NOMO-1 (cell line): Measurements from ENCODE around the gene ADAMTS13.
A peak's percentile ranks its signal among the peaks of the same experiment; 100 is the strongest.

ENCODE experiments used
- DNase-seq, 2 experiments: peaks; one replicate each; lab custom pipeline; 2025; ENCODE audit not compliant: unreplicated experiment in 2 of 2; lab: John Stamatoyannopoulos, UW

The ADAMTS13 gene

DNA sequence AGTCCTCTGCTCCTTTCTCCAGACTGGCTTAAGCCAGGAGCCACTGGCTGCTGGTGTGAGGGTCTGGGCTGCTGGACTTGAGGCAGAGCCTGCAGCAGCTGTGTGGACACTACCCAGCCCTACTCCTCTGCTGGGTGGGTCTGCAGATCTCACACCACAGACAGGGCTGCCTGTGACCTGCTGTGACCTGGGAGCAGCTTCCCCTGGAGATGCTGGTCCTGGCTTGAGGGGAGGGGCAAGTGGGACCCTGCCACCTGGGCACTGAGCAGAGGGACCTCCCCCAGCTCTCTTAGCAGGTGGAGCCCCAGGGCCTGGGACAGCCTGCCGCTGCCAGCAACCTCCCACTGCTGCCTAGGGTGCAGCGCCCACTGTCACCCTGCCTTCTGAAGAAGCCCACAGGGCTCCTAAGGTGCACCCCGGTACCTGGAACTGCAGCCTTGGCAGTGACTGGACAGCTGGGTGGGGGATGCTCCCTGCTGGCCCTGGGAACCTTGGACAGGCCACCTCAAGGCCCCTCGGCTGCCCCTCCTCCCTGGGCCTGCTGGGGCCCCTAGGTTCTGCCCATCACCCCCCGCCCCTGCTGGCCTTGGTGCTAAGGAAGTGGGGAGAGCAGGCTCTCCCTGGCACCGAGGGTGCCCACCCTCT is 46.7 kb downstream of the ADAMTS13 start:
- DNase-seq = no peak

DNA sequence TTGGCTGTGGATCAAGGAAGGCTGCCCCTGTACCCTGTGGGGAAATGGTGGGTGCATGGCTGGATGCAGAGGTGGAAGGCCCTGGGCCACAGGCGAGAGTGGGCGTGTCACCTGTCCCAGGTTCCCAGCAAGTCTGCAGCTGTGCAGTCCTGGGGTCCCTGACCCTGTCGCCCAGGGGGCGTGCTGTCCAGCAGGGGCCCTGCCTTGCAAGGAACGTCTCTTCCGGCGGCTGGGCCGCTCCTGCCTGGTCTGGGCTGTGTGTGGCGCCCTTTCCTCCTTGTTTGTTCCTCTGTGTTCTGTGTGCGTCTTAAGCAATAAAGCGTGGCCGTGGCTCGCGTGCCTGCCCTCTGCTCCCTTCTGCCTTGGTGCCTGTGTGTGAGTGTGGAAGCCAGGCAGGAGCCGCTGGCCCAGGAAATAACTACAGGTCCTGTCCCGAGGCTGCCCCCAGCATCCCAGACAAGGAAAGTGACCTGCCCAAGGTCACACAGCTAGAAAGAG is 48.3 kb downstream of the ADAMTS13 start:
- peak in 1 of 2 experiments; percentile 18 for DNase-seq

DNA sequence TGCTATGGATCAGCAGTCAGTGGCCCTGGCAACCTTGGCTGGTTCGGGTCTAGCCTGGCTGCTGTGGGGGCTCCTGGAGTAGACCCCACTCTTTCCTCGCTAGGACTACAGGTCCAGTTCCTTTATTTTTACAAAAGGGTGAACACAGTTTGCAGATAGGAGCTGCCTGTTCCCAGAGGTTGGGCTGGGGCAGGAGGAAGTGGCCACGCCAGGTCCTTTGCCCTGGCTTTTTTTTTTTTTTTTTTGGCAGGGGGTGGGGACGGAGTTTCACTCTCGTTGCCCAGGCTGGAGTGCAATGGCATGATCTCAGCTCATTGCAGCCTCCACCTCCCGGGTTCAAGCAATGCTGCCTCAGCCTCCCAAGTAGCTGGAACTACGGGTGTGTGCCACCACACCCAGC is 48.8 kb downstream of the ADAMTS13 start:
- DNase-seq = no peak

DNA sequence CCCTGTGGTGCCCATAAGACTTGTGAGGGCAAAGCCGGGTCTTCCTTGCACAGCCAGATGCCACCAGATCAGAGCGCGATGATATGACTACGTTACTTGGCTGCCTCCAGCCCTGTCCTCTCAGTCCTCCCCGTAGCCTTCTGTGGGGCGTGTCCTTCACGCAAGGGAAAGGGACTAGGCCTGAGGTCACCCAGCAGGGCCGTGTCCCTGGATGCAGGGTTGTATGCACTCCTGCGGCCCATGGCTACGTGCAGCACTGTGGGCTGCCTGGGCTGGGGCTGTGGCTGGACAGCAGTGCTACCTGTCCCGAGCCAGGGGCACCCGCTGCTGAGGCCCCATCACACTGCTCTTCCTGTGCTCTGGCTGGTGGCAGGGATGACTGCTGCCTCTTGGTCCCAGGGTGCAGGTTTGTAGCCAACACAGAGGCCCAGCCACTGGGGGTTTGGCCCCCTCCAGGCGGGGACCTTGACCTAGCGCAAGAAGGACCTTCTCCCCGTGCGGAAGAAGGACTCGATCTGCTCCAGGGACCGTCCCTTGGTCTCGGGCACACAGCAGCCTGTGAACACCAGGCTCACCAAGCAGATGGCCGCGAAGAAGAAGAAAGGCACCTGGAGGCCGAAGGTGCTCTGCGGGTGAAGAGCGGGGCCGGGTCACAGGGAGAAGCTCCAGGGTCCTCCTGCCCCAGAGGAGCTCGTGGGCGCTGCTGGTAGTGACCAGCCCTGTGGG is 49.5 kb downstream of the ADAMTS13 start:
- no peak for DNase-seq

DNA sequence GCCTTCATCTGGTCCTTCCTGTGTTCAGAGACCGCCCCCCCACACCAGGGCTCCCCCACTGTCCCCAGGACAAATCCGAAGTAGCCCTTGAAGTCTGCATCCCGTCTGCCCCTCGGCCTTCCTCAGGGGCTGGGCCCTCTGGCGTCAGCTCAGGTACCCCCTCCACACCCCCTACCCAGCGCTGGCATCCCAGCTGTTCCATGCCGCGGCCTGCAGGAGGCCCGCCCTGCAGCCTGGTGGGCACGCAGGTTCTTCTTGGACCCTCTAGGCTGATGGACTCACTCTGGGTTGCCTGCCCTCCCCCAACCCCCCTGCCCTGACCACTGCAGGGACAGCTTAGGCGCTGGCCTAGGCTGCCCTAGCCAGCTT is 50.1 kb downstream of the ADAMTS13 start:
- DNase-seq = no peak

GRCh38 chr9:133472753-133473378 is 50.7 kb downstream of the ADAMTS13 start:
- no peak for DNase-seq

DNA sequence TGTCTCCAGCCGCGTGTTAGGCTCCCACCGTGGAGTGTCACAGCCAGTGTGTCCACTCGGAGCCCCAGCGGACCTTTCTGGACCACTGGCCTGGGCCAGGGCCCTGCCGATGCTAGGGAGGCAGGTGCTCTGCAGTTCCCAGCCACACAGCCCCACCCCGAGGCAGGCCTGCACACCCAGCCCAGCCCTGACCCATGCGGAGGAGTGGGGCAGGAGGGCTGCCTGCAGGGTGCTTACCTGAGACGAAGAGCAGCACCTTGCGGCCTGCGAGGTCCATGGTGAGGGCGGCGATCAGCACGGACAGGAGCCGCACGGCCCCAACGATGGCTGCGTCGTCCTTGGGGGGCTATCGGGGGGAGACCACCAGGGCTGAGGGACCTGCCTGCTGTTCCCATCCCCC is 51.6 kb downstream of the ADAMTS13 start:
- DNase-seq = no peak

DNA sequence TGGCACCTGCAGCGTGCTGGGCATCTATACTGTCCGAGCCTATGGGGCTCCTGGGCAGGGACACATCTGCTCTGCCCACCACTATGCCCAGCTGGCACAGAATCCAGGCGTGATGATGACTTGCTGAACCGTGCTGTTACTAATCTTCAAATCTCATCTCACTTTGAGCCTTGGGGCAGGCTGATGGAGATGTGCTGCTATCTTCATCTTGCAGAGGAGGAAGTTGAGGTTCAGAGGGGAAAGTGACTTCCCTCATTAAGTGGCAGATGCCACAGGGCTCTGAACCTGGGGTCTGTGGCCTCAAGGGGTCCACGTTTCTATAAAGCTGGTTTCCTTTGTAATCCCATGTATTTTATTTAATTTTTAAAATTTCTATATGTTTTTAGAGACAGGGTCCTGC is 52.0 kb downstream of the ADAMTS13 start:
- DNase-seq = no peak

- no peak for DNase-seq
Observed at GRCh38 chr9:133474853-133475252, 52.7 kb downstream of the ADAMTS13 start.

DNA sequence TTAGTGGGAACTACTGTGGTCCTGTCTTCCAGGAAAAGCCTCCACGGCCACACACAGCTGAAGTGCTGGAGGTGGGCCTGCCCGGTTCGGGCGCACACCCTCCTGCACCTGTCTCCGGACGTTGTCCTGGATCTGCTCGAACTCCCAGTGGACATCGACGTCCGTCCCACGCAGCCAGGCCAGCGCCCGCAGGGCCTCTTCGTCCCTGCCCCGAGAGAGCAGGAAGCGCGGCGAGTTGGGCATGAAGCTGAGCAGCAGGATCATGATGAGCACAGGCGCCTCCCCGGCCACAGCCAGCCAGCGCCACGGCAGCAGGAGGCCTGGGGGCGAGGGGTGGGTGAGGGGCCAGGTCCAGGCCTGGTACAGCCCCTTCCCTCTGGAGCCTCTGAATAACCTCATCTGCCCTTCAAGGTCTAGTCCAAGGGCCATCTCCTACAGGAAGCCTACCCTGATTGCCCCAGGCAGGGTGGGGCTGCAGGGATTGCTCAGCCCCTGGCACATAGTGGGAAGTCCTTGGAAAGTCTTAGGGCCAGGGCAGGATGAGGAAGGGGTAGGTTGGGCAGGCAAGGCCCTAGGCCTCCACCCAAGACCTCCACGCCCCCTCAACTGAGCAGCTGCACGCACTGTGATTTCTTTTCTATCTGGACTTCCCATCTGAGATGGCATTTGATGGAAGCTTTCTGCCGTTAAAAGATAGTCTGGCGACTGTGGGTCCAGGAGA is 53.3 kb downstream of the ADAMTS13 start:
- no peak for DNase-seq

DNA sequence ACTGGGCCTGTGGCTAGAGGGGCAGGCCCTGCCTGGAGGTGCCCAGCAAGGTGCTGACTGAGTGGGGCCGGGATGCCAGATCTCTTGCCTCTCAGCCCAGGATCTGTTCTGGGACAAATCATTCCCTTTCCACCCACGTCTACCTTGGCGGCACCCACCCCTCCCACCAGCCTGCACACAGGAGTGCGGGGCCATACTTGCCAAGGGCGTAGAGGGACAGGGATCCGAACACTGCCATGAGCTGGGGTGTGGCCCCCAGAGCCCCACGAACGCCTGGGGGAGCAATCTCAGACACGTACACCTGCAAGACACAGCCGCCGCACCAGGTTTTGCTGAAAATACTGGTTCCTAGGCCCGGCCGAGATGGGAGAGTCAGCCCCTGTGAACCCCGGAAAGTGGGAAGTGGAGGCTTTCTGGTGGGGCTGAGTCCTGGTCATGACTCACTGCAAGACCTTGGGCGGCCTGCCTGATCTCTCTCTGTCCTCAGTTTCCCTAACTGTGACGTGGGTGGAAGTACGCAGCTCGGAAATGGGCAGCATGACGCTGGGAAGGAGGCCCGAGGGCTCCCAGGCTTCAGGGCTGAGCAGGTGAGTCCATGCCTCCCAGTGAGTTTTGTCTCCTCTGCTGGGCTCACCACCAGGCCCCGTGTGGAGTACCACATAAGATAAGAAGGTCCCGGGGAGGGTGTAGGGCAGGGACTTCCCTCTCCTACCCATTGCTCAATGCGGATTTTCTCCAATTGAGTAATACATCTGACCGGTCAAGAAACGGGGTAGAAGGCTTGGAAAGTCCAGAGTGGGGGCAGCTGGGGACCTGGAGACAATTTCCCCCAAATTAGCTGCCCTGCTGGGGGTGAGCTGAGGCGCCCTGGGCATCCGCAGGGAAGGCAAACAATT is 54.1 kb downstream of the ADAMTS13 start:
- DNase-seq = peak; percentile 16 to 44

DNA sequence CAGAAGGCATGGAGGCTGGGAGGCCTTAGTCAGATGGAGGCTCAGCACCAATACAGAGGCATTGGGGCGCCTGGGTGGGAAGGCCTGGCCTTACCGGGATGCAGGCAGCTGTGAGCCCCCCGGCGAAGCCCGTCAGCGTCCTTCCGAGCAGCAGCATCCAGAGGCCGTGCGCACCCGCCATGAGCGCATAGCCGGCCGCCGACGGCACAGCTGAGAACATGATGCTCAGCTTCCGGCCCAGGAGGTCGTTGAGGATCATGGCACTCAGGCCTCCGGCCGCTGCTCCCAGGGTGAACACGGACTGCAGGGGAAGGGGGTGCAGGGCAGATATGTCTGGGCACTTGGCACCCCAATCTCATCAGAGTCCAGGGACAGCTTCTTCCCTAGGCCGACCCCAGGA is 54.8 kb downstream of the ADAMTS13 start:
- DNase-seq = no peak

- DNase-seq = no peak
Observed at GRCh38 chr9:133477461-133477860, 55.3 kb downstream of the ADAMTS13 start.

GRCh38 chr9:133477992-133478850 is 56.1 kb downstream of the ADAMTS13 start:
- peak; percentile 44 to 62 for DNase-seq

DNA sequence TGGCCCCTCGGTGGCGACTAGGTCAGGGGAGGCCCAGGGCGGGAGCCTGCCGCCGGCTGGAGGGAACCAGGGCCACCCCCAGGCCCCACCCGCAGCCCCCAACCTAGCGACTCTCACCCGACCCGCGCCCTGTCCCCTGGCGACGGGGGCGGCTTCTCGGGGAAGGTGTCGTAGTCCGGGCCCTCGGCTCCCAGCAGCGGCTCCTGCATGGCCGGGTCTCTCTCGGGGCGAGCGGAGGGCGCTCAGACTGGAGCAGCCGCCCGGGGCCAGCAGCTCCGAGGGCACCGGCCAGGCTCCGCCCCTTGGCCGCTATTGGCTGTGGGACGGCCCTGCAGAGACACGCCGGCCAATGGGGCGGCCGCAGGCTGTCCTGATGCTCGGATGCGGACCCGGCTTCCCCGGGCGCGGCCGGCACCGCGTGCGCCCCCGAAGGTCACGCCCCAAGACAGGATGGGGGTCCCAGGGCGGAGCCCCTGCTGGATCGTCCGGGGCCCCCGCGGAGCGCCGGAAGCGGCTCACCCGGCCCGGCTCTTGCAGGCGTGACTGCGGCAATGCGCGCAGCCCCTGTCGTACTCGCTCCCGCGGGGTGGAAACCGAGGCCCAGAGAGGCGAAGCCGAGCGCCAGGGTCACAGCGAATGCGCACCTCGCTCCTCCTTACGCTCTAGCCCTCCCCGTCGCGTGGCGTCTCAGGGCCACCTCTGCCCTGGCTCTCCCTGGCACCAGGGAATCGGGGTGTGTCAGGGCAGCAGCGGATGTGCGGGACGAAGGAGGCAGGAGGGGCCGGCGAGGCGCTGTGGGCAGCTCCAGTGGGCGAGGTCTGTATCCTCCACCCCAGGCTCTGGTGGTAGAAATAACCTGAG is 56.9 kb downstream of the ADAMTS13 start, which contains the start of gene SLC2A6:
Gene SLC2A6, minus strand, starts transcription at position 249 of the 861 bp plus-strand sequence. Its CDS starts 40 bp downstream, at position 209.
- peak; percentile 84 to 85 for DNase-seq

DNA sequence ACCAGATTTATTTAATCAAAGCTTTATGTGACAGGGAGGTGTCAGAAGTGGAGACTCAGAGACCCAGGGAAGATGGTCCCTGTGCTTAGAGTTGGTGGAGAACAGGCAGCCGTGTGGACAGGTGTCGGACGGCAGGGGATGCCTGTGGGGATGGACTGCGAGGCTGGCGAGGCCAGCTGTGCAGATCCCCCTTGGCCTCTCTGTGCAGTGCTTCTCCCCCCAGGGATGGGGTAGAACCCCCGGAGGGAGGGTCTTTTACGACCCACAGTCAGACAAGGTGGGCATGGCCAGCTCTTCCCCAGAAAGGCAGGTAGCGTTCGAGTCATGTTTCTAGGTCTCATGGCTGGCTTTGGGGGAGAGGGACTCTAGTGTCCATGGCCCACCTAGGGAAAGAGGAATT is 61.4 kb downstream of the ADAMTS13 start:
- DNase-seq = no peak

- no peak for DNase-seq
Observed at GRCh38 chr9:133484671-133485437, 62.7 kb downstream of the ADAMTS13 start.
